ENCODE data around the gene MSRB1.
"Not testable (repeated sequence)": the region's sequence is repeated elsewhere in the genome, so short reads cannot be mapped to it uniquely, and the experiment has no call there.

The MSRB1 gene

GRCh38 chr16:1938910-1939309 is 4.1 kb downstream of the MSRB1 start:
- DNase-seq (ENCODE audit: low spot score) = no peak

GRCh38 chr16:1938316-1938715 is 4.7 kb downstream of the MSRB1 start:
- DNase-seq (ENCODE audit: low spot score) = no peak

- no peak for DNase-seq (ENCODE audit: low spot score)
Measured at GRCh38 chr16:1936945-1937479, 6.0 kb downstream of the MSRB1 start.

GRCh38 chr16:1933097-1933661 is 9.8 kb downstream of the MSRB1 start:
- no peak for DNase-seq (ENCODE audit: low spot score)

GRCh38 chr16:1932050-1933028 is 10.7 kb downstream of the MSRB1 start:
- DNase-seq (ENCODE audit: low spot score) = peak; percentile 64

- no peak for DNase-seq (ENCODE audit: low spot score)
Measured at GRCh38 chr16:1930338-1930720, 12.7 kb downstream of the MSRB1 start.

- peak; percentile 51 for DNase-seq (ENCODE audit: low spot score)
Measured at GRCh38 chr16:1929578-1930337, 13.2 kb downstream of the MSRB1 start.

- DNase-seq (ENCODE audit: low spot score) = peak; percentile 28
Measured at GRCh38 chr16:1929105-1929504, 13.9 kb downstream of the MSRB1 start.

GRCh38 chr16:1926271-1926670 is 16.7 kb downstream of the MSRB1 start:
- DNase-seq (ENCODE audit: low spot score) = no peak

GRCh38 chr16:1924095-1924494 is 18.9 kb downstream of the MSRB1 start:
- no peak for DNase-seq (ENCODE audit: low spot score)

- peak; percentile 63 for DNase-seq (ENCODE audit: low spot score)
Measured at GRCh38 chr16:1923299-1924034, 19.5 kb downstream of the MSRB1 start.

- DNase-seq (ENCODE audit: low spot score) = no peak
Measured at GRCh38 chr16:1922357-1922756, 20.6 kb downstream of the MSRB1 start.

- peak; percentile 64 for DNase-seq (ENCODE audit: low spot score)
Measured at GRCh38 chr16:1920727-1921171, 22.2 kb downstream of the MSRB1 start.

- DNase-seq (ENCODE audit: low spot score) = not testable (repeated sequence)
Measured at GRCh38 chr16:1920122-1920521, 22.9 kb downstream of the MSRB1 start.

GRCh38 chr16:1919327-1919998 is 23.5 kb downstream of the MSRB1 start:
- no peak for DNase-seq (ENCODE audit: low spot score)

GRCh38 chr16:1918351-1919326 is 24.4 kb downstream of the MSRB1 start, which contains the start of gene HS3ST6:
Gene HS3ST6 (minus strand): TSS chr16:1918415. CDS start chr16:1918323, 92 bp downstream.
- no peak for DNase-seq (ENCODE audit: low spot score)

- DNase-seq (ENCODE audit: low spot score) = no peak
Measured at GRCh38 chr16:1917665-1918350, 25.2 kb downstream of the MSRB1 start.

GRCh38 chr16:1917056-1917664 is 25.8 kb downstream of the MSRB1 start:
- no peak for DNase-seq (ENCODE audit: low spot score)

GRCh38 chr16:1916640-1916990 is 26.4 kb downstream of the MSRB1 start:
- no peak for DNase-seq (ENCODE audit: low spot score)

All from cerebellar cortex (tissue), 1 donor.